Fibroblast of villous mesenchyme (primary cell): ENCODE data around the gene CHI3L2. TPM values are rescaled to one million over a fixed set of nuclear protein-coding genes. Genes with fewer than 3 reads are reported as not detected.

Source experiments
- DNase-seq: peaks from one replicate; pipeline ENCODE4 v3.0.0-alpha.2; 2010; ENCODE audit warnings: low read depth
- H3K4me3 ChIP-seq: 2 replicates; pipeline ENCODE4 v1.5.1; 2011; ENCODE audit warnings: low read depth, mild to moderate bottlenecking, low read length
- total RNA-seq: library from RNA; depleted of rRNA; stranded (reverse); fragments of >200 nt; gene quantifications from 2 replicates; pipeline ENCODE4 v1.2.3, GENCODE V29; 2012
- TF ChIP-seq, protein P1 (sequence below): IDR thresholded peaks from 2 replicates; pipeline ENCODE4 v1.5.1; 2012; ENCODE audit warnings: low read depth, mild to moderate bottlenecking, low read length; ENCODE audit not compliant: insufficient read depth

The CHI3L2 gene
- total RNA-seq, 1 donor: not detected

DNA sequence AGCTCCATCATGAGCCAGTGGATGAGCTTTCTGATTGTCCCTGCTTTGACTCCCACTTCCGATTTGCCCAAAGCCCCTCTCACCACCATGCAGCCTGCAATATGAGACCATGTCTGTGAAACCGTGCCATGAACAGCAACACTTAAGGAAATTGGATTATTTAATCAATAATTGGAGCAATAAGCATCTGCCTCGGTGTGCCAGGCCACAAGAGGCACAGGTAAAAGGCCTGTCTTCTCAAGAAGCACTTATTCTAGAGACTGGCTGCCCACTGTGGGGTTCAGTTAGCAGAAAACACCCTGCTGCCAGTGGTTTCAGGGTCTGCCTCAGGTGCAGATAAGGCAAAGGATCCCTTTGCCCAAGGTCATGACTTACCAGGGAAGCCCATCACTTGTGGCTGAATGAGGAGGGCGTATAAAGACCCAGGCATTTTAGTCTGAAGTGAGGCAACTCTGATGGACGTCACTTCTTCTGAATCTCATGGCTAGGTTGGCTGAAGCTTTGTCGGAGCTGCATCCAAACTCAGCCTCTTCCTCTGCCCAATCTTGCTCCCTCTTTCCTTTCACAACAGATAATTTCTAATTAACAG, 7.1 kb upstream of the CHI3L2 start:
- DNase-seq: no peak
- no peak overlapping the region for H3K4me3 ChIP-seq

DNA sequence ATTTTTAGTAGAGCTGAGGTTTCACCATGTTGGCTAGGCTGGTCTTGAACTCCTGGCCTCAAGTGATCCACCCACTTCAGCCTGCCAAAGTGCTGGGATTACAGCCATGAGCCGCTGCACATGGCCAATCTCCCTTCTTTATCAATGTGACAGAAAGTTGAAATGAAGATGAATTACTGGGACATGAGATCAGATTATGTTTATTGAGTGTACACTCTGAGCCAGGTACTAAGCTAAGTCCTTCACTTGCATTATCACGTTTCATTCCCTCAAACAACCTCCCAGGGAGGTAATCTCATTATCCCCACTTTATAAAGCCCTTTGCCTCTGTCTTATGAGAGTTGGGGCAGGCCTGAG, 6.3 kb upstream of the CHI3L2 start:
- no peak for DNase-seq
- TF ChIP-seq, protein P1, sequence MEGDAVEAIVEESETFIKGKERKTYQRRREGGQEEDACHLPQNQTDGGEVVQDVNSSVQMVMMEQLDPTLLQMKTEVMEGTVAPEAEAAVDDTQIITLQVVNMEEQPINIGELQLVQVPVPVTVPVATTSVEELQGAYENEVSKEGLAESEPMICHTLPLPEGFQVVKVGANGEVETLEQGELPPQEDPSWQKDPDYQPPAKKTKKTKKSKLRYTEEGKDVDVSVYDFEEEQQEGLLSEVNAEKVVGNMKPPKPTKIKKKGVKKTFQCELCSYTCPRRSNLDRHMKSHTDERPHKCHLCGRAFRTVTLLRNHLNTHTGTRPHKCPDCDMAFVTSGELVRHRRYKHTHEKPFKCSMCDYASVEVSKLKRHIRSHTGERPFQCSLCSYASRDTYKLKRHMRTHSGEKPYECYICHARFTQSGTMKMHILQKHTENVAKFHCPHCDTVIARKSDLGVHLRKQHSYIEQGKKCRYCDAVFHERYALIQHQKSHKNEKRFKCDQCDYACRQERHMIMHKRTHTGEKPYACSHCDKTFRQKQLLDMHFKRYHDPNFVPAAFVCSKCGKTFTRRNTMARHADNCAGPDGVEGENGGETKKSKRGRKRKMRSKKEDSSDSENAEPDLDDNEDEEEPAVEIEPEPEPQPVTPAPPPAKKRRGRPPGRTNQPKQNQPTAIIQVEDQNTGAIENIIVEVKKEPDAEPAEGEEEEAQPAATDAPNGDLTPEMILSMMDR: no peak

More for the DNA sequence above, 7.1 kb upstream of the CHI3L2 start:
- TF ChIP-seq, protein P1: no peak

DNA sequence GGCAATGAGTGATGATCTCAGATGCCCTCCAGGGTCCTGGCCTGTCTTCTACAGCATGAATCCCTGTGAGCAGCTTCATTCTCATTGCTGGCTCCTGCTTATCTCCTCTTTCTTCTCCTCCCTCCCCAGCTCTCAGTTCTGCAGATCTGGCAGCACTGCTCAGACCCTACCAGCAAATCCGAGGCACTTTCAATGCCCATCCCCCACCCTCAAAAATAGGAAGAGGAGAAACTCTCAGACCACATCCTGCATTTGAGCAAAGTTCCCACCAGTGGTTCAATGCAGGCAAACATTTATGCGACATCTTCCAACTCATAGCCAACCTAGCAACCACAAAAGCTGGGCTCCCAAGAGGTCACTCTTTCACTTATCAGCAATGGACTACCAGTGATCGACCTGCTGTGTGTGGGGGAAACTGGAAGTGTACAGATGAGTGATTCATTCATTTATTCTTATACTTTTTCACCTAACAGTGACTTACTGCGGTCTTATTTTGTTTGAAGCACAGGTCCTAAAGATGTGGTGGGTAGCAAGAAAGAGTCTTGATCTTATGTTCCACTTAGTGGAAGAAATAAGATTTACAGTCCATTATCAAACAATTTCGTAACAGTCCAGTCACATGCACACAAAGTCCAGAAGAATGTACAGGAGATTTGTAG, 5.8 kb upstream of the CHI3L2 start:
- DNase-seq: peak; percentile 6

More for the DNA sequence above, 6.3 kb upstream of the CHI3L2 start:
- no peak overlapping the region for H3K4me3 ChIP-seq

DNA sequence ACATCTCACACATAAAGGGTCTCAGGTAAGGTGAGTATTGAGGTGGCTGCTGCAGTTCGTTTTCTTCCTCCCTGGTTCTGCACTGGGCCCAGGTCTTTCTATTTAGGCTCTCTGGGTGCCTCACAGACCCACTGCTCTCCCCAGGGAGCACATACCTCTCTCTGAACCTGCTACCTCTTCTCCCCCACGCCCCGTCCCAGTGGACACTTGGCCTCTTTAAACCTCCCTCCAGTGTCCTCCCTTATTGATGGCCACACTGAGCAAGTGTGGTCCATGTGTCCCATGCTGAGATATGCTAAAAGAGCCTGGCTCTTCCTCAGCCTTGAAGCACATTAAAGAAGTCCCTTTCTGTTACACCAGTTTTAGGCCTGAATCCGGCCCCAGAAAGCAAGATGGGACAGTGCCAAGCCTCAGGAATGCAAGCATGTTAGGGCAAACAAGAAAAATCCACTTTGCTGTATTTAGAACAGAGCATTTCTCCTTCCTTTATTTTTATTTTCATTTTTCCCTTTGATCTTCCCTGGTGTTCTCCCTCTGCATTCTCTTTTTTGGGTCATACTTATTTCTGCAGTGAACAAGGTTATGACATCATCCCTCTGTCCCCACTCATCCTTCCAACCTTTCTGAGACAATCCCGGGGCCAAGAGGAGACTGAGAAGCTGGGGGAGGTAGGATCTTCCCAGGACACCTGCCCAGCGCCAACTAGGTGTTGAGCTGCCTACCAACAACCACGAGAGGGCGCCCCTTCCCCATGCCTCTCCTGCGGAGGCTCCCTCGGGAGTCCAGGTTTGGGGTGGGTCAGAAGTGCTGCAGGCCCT, 5.0 kb upstream of the CHI3L2 start:
- H3K4me3 ChIP-seq: no peak overlapping the region
- peak; percentile 53 for DNase-seq
- TF ChIP-seq, protein P1: peak; percentile 96

More for the DNA sequence above, 5.8 kb upstream of the CHI3L2 start:
- TF ChIP-seq, protein P1: no peak
- H3K4me3 ChIP-seq: no peak overlapping the region

DNA sequence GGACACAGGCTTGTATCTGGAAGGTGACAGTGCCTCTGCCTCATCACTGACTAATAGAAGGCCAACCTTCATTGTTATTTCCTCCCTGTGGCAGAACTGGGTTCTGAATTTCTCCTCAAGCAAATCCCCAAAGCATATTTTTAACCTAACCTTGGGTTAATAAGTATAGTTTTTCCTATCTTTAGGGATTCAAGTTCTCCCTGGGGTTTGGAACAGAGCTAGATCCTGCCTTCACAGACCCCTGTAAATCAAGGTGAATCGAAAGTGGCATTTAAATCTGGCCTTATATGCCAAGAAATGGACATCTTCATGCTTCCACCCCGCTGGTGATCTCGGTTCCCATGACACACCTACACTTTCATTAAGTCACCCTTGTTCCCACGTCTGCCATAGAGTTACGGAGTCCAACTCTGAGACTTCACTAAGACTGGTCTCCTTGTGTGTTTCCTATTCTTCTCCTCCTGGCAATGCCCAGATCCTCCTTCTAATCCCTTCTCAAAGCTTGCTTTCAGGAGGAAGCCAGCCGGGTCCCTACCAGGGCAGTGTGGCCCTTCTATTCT, 4.3 kb upstream of the CHI3L2 start:
- no peak for DNase-seq
- no peak overlapping the region for H3K4me3 ChIP-seq
- TF ChIP-seq, protein P1: no peak

DNA sequence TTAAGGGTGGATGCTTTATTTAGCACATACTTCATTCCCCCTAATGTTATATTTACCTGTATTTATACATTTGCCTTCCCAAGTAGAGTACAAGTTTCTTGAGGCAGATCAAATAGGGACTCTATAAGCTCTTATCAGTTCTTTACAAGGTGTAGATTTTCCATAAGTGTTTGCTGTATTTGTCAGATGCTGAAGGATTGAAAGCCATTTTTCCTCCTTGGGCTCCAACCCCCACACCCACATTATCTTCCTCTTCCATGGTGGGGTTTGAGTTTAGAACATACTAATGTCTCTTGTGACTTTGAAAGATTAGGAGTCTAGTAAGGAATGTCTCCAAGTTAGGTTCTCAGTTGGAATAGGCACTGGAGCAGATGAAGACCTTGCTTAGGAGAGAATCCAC, 2.4 kb upstream of the CHI3L2 start:
- no peak for DNase-seq
- TF ChIP-seq, protein P1: no peak
- H3K4me3 ChIP-seq: no peak overlapping the region
